Measurements from ENCODE around the gene SCYGR1.

The SCYGR1 gene

GRCh38 chr2:227344231-227344630, 43.5 kb downstream of the SCYGR1 start:
- Histone ChIP-seq H2AFZ (ENCODE audit: low read depth) (no peak overlapping the region), H3K36me3 (ENCODE audit: insufficient read depth) (no peaks in the 10 kb centered on the region), H3K4me3 (IDR thresholded peaks at IDR 0.05; ENCODE audit: insufficient read depth, low read depth, low read length) (no peak overlapping the region), H3K4me2 (no peak overlapping the region), H3K27me3 (ENCODE audit: insufficient read depth, low read depth) (no peaks in the 10 kb centered on the region), H3K4me1 (ENCODE audit: low read depth, poor library complexity, severe bottlenecking) (no peaks in the 10 kb centered on the region), H3K9ac (no peak overlapping the region), H4K20me1 (ENCODE audit: insufficient read depth) (no peaks in the 10 kb centered on the region), H3K79me2 (ENCODE audit: insufficient read depth, low read depth) (no peaks in the 10 kb centered on the region), H3K27ac (no peak overlapping the region)
- no peak for TF ChIP-seq CTCF (conservative IDR thresholded peaks at IDR 0.05; ENCODE audit: low read depth, low read length)

GRCh38 chr2:227341553-227341952, 46.2 kb downstream of the SCYGR1 start:
- no peaks in the 10 kb centered on the region for H3K4me1 ChIP-seq (ENCODE audit: low read depth, poor library complexity, severe bottlenecking)
- H3K27me3 ChIP-seq (ENCODE audit: insufficient read depth, low read depth), result no peaks in the 10 kb centered on the region
- TF ChIP-seq CTCF (conservative IDR thresholded peaks at IDR 0.05; ENCODE audit: low read depth, low read length), result no peak
- no peak overlapping the region for H2AFZ ChIP-seq (ENCODE audit: low read depth)
- no peak overlapping the region for H3K4me2 ChIP-seq
- no peaks in the 10 kb centered on the region for H3K36me3 ChIP-seq (ENCODE audit: insufficient read depth)
- no peak overlapping the region for H3K9ac ChIP-seq
- no peak overlapping the region for H3K27ac ChIP-seq
- H4K20me1 ChIP-seq (ENCODE audit: insufficient read depth), result no peaks in the 10 kb centered on the region
- H3K4me3 ChIP-seq (IDR thresholded peaks at IDR 0.05; ENCODE audit: insufficient read depth, low read depth, low read length), result no peak overlapping the region
- H3K79me2 ChIP-seq (ENCODE audit: insufficient read depth, low read depth), result no peaks in the 10 kb centered on the region

GRCh38 chr2:227340106-227340505, 47.6 kb downstream of the SCYGR1 start:
- Histone ChIP-seq H3K4me1 (ENCODE audit: low read depth, poor library complexity, severe bottlenecking) (no peaks in the 10 kb centered on the region), H4K20me1 (ENCODE audit: insufficient read depth) (no peaks in the 10 kb centered on the region), H3K36me3 (ENCODE audit: insufficient read depth) (no peaks in the 10 kb centered on the region), H3K27me3 (ENCODE audit: insufficient read depth, low read depth) (no peaks in the 10 kb centered on the region), H3K4me2 (no peak overlapping the region), H3K79me2 (ENCODE audit: insufficient read depth, low read depth) (no peaks in the 10 kb centered on the region), H2AFZ (ENCODE audit: low read depth) (no peak overlapping the region), H3K4me3 (IDR thresholded peaks at IDR 0.05; ENCODE audit: insufficient read depth, low read depth, low read length) (no peak overlapping the region), H3K9ac (no peak overlapping the region), H3K27ac (no peak overlapping the region)
- no peak for TF ChIP-seq CTCF (conservative IDR thresholded peaks at IDR 0.05; ENCODE audit: low read depth, low read length)

- Histone ChIP-seq H3K4me3 (IDR thresholded peaks at IDR 0.05; ENCODE audit: insufficient read depth, low read depth, low read length) (no peak overlapping the region), H3K4me1 (ENCODE audit: low read depth, poor library complexity, severe bottlenecking) (no peaks in the 10 kb centered on the region), H2AFZ (ENCODE audit: low read depth) (no peak overlapping the region), H3K36me3 (ENCODE audit: insufficient read depth) (no peaks in the 10 kb centered on the region), H3K27ac (no peak overlapping the region), H3K79me2 (ENCODE audit: insufficient read depth, low read depth) (no peaks in the 10 kb centered on the region), H3K27me3 (ENCODE audit: insufficient read depth, low read depth) (no peaks in the 10 kb centered on the region), H4K20me1 (ENCODE audit: insufficient read depth) (no peaks in the 10 kb centered on the region), H3K9ac (no peak overlapping the region), H3K4me2 (no peak overlapping the region)
- no peak for TF ChIP-seq CTCF (conservative IDR thresholded peaks at IDR 0.05; ENCODE audit: low read depth, low read length)
These were observed 48.6 kb downstream of the SCYGR1 start for GRCh38 chr2:227339098-227339599.

All from KMS-11 (cell line).